ENCODE results near the gene MSGN1. TPM values are rescaled to one million over a fixed set of nuclear protein-coding genes. Genes with fewer than 3 reads are reported as not detected.

Gene MSGN1
- total and polyA plus RNA-seq, 2 of the 4 experiments (the other 2 are of a cell fraction) = not detected

DNA sequence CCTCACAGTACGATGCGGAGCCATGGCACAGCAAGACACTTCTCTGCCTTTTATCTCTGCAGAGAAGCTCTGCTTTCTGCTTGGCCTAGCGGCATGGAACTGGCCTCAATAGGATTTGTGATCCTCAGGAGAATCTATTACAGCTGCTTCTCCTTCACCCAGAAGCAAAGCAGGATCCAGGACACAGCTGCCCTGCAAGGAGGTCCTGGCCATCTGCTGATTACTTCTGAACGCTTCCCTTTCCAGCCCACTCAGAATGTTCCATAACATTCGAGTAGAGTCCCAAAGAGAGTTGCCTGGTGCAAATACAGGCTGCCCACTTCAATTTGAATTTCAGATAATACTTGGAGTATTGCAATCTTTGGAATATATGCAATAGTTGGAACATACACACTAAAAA, 33.0 kb downstream of the MSGN1 start:
- H3K9me1 ChIP-seq (ENCODE audit: insufficient read depth, low read length) = no peaks in the 10 kb centered on the region
- no peak overlapping the region for H3K4me3 ChIP-seq (ENCODE audit: insufficient read depth, low read depth, low read length)
- no peaks in the 10 kb centered on the region for H4K20me1 ChIP-seq (ENCODE audit: insufficient read depth, low read length)
- H3K56ac ChIP-seq (ENCODE audit: extremely low read depth, insufficient read depth, low read length) = no peak overlapping the region
- no peak overlapping the region for H2BK15ac ChIP-seq (ENCODE audit: low read depth, low read length)
- no peak overlapping the region for H3K18ac ChIP-seq (ENCODE audit: low read depth, low read length)
- DNase-seq (no peak), ATAC-seq (ENCODE audit: low read depth) (no peak)
- ChIA-PET CTCF (interaction anchor here (1.1 kb wide), 1 partner anchor 268 kb away, joined by 4 read pairs; no protein-coding TSS in a partner anchor), POLR2A (ENCODE audit: unreplicated experiment) (no interaction called here)
- H3K36me3 ChIP-seq (ENCODE audit: control insufficient read depth, insufficient read depth, low read length) = no peaks in the 10 kb centered on the region
- no peak overlapping the region for H2AFZ ChIP-seq (replicated peaks; ENCODE audit: low read length, poor library complexity)
- H2AK5ac ChIP-seq (ENCODE audit: low read depth, low read length) = no peak overlapping the region
- H3K27me3 ChIP-seq (ENCODE audit: control insufficient read depth, insufficient read depth, low read length) = peaks cover 4% of the 10 kb centered on the region
- TF ChIP-seq FOS (IDR thresholded peaks at IDR 0.05; ENCODE audit: low read depth, low read length) = no peak
- TF ChIP-seq ELK1 (IDR thresholded peaks at IDR 0.05; ENCODE audit: borderline replicate concordance, low read depth, low read length) = no peak
- TF ChIP-seq MAFK (IDR thresholded peaks at IDR 0.05; ENCODE audit: low read depth, low read length) = no peak
- no peak for TF ChIP-seq MAZ (IDR thresholded peaks at IDR 0.05; ENCODE audit: borderline replicate concordance, low read depth, low read length)
- TF ChIP-seq CHD1 (IDR thresholded peaks at IDR 0.05; ENCODE audit: low read depth, low read length) = no peak
- no peak for TF ChIP-seq NFE2L2 (IDR thresholded peaks at IDR 0.05; ENCODE audit: low read depth, low read length)
- TF ChIP-seq RAD21 (IDR thresholded peaks at IDR 0.05; ENCODE audit: low read length) = no peak
- no peak for TF ChIP-seq CEBPB (IDR thresholded peaks at IDR 0.05; ENCODE audit: low read depth, low read length)
- TF ChIP-seq USF2 (IDR thresholded peaks at IDR 0.05; ENCODE audit: low read depth, low read length) = no peak
- no peak for TF ChIP-seq RFX5 (IDR thresholded peaks at IDR 0.05; ENCODE audit: low read depth, low read length)
- TF ChIP-seq BHLHE40 (IDR thresholded peaks at IDR 0.05; ENCODE audit: low read depth, low read length) = no peak
- no peak for TF ChIP-seq CTCF (conservative IDR thresholded peaks at IDR 0.05; ENCODE audit: low read depth, low read length)
- TF ChIP-seq MXI1 (IDR thresholded peaks at IDR 0.05; ENCODE audit: borderline replicate concordance, low read depth, low read length) = no peak
- no peak for TF ChIP-seq POLR2A (IDR thresholded peaks at IDR 0.05; ENCODE audit: low read depth, low read length)
- no peak for TF ChIP-seq RCOR1 (IDR thresholded peaks at IDR 0.05; ENCODE audit: insufficient replicate concordance, low read length)
- intact Hi-C loops (cut with micrococcal nuclease) (no loop called here), dilution Hi-C loops (cut with HindIII; ENCODE audit: low sequenced_read_pairs, unreplicated experiment) (no loop called here), in situ Hi-C loops (cut with MboI; ENCODE audit: low sequenced_read_pairs) (no loop called here)
- no peak overlapping the region for H3K9ac ChIP-seq (ENCODE audit: low read depth, low read length)
- H4K5ac ChIP-seq (ENCODE audit: low read depth, low read length) = no peak overlapping the region
- H3K23ac ChIP-seq (ENCODE audit: low read depth, low read length) = no peak overlapping the region
- 100% methylated on average over 2 of the region's 5 CpGs; no CpG with 5 or more reads in 1 of the 2 experiments for WGBS, 2 experiments (ENCODE audit: extremely low coverage in 2 of 2, insufficient read length in 1 of 2)
- no TSS peak for BruUV-seq (replicated peaks)
- no peak overlapping the region for H3K4me2 ChIP-seq (ENCODE audit: low read depth, low read length)
- H2BK120ac ChIP-seq (ENCODE audit: low read depth, low read length) = no peak overlapping the region
- H2BK20ac ChIP-seq (ENCODE audit: low read depth, low read length) = no peak overlapping the region
- no peak overlapping the region for H3K27ac ChIP-seq (ENCODE audit: insufficient read depth, low read length)
- H4K91ac ChIP-seq (ENCODE audit: insufficient read depth, low read depth, low read length) = no peak overlapping the region
- H2BK5ac ChIP-seq (ENCODE audit: low read depth, low read length, poor library complexity, severe bottlenecking) = no peak overlapping the region
- H3K9me3 ChIP-seq (ENCODE audit: control insufficient read depth, insufficient read depth, low read length) = no peaks in the 10 kb centered on the region
- H3K4ac ChIP-seq (ENCODE audit: low read depth, low read length) = no peak overlapping the region
- no peaks in the 10 kb centered on the region for H3K4me1 ChIP-seq (ENCODE audit: control insufficient read depth, insufficient read depth, low read length)
- no peaks in the 10 kb centered on the region for H3K79me1 ChIP-seq (ENCODE audit: low read depth in 1 of 2, low read length in 2 of 2)
- H3K14ac ChIP-seq (replicated peaks; ENCODE audit: low read depth, low read length) = no peak overlapping the region
- no peak overlapping the region for H4K8ac ChIP-seq (ENCODE audit: low read depth in 2 of 2, low read length in 2 of 2)
- H2AK9ac ChIP-seq (replicated peaks; ENCODE audit: low read depth, low read length, poor library complexity) = no peak overlapping the region
